IMR-90 (cell line): ENCODE data around the gene STK17A. TPM values are rescaled to one million over a fixed set of nuclear protein-coding genes. Genes with fewer than 3 reads are reported as not detected.

ENCODE experiments used
- ATAC-seq: fragments of 200-7000 bp; cut with Tn5 transposase; 2 replicates; pipeline ENCODE4 v1.9.1; 2020; ENCODE audit warnings: low read depth, mild to moderate bottlenecking, moderate library complexity
- BruUV-seq: library from RNA; stranded (reverse); fragments of 400-500 nt; replicated peaks from 2 replicates; lab custom pipeline; 2021; lab: Mats Ljungman, UMichigan
- CTCF ChIA-PET: fragments of 300-600 bp; formaldehyde crosslinking; extraction: SDS; loops from one replicate; lab custom pipeline; 2021; ENCODE audit warnings: antibody characterized with exemption; lab: Yijun Ruan, JAX
- POLR2A ChIA-PET: fragments of 300-600 bp; sonication (Branson Sonifier 250); formaldehyde crosslinking; loops from one replicate; lab custom pipeline; 2022; ENCODE audit warnings: antibody characterized with exemption; ENCODE audit not compliant: unreplicated experiment; lab: Charles Lee
- DNase-seq: peaks from one replicate; pipeline ENCODE4 v3.0.0; 2013
- H2AFZ ChIP-seq: replicated peaks from 2 replicates; pipeline ENCODE3; 2013; ENCODE audit warnings: low read length, mild to moderate bottlenecking; ENCODE audit not compliant: poor library complexity
- H2AK5ac ChIP-seq: 2 replicates; pipeline ENCODE4 v1.6.1; 2013; ENCODE audit warnings: low read depth, low read length, inconsistent platforms
- H2AK9ac ChIP-seq: replicated peaks from 2 replicates; pipeline ENCODE3; 2013; ENCODE audit warnings: mild to moderate bottlenecking, low read depth, low read length, moderate library complexity; ENCODE audit not compliant: poor library complexity
- H2BK120ac ChIP-seq: 2 replicates; pipeline ENCODE4 v1.6.1; 2013; ENCODE audit warnings: low read depth, low read length, inconsistent platforms
- H2BK15ac ChIP-seq: 3 replicates; pipeline ENCODE4 v1.6.1; 2013; ENCODE audit warnings: low read depth, low read length, inconsistent platforms
- H2BK20ac ChIP-seq: 2 replicates; pipeline ENCODE4 v1.6.1; 2013; ENCODE audit warnings: low read depth, mild to moderate bottlenecking, inconsistent platforms, low read length, moderate library complexity
- H2BK5ac ChIP-seq: 2 replicates; pipeline ENCODE4 v1.6.1; 2013; ENCODE audit warnings: mild to moderate bottlenecking, low read depth, low read length, inconsistent platforms; ENCODE audit not compliant: poor library complexity, severe bottlenecking
- H3K14ac ChIP-seq: replicated peaks from 2 replicates; pipeline ENCODE4 v1.6.1; 2013; ENCODE audit warnings: low read depth, low read length, inconsistent platforms
- H3K18ac ChIP-seq: 2 replicates; pipeline ENCODE4 v1.6.1; 2013; ENCODE audit warnings: low read depth, low read length, control low read depth
- H3K23ac ChIP-seq: 2 replicates; pipeline ENCODE4 v1.6.1; 2013; ENCODE audit warnings: low read depth, low read length, inconsistent platforms
- H3K27ac ChIP-seq: 2 replicates; pipeline ENCODE4 v1.5.1; 2013; ENCODE audit warnings: mild to moderate bottlenecking, control low read depth, low read length; ENCODE audit not compliant: insufficient read depth
- H3K27me3 ChIP-seq: 2 replicates; pipeline ENCODE4 v1.6.1; 2013; ENCODE audit warnings: low read length; ENCODE audit not compliant: control insufficient read depth, insufficient read depth
- H3K36me3 ChIP-seq: 2 replicates; pipeline ENCODE4 v1.6.1; 2013; ENCODE audit warnings: low read length, mixed read lengths; ENCODE audit not compliant: control insufficient read depth, insufficient read depth
- H3K4ac ChIP-seq: 2 replicates; pipeline ENCODE4 v1.6.1; 2013; ENCODE audit warnings: low read depth, low read length, inconsistent platforms
- H3K4me1 ChIP-seq: 2 replicates; pipeline ENCODE4 v1.6.1; 2013; ENCODE audit warnings: low read length, mixed read lengths; ENCODE audit not compliant: control insufficient read depth, insufficient read depth
- H3K4me2 ChIP-seq: 2 replicates; pipeline ENCODE4 v1.6.1; 2013; ENCODE audit warnings: low read depth, mild to moderate bottlenecking, control low read depth, low read length, moderate library complexity
- H3K4me3 ChIP-seq: 2 replicates; pipeline ENCODE4 v1.5.1; 2013; ENCODE audit warnings: low read depth, mild to moderate bottlenecking, control low read depth, low read length, moderate library complexity; ENCODE audit not compliant: insufficient read depth
- H3K56ac ChIP-seq: 2 replicates; pipeline ENCODE4 v1.6.1; 2013; ENCODE audit warnings: low read length, inconsistent platforms; ENCODE audit not compliant: insufficient read depth; ENCODE audit errors: extremely low read depth
- H3K79me1 ChIP-seq, 2 experiments: 2 replicates each; pipeline ENCODE4 v1.6.1; 2013; ENCODE audit warnings: low read length in 2 of 2, inconsistent platforms in 1 of 2, low read depth in 1 of 2
- H3K9ac ChIP-seq: 2 replicates; pipeline ENCODE4 v1.6.1; 2013; ENCODE audit warnings: low read depth, low read length, control low read depth
- H3K9me1 ChIP-seq: 2 replicates; pipeline ENCODE4 v1.6.1; 2013; ENCODE audit warnings: low read length, inconsistent platforms; ENCODE audit not compliant: insufficient read depth
- H3K9me3 ChIP-seq: 2 replicates; pipeline ENCODE4 v1.6.1; 2013; ENCODE audit warnings: low read length; ENCODE audit not compliant: control insufficient read depth, insufficient read depth
- H4K20me1 ChIP-seq: 2 replicates; pipeline ENCODE4 v1.6.1; 2013; ENCODE audit warnings: low read length, inconsistent platforms; ENCODE audit not compliant: insufficient read depth
- H4K5ac ChIP-seq: 2 replicates; pipeline ENCODE4 v1.6.1; 2013; ENCODE audit warnings: mild to moderate bottlenecking, low read depth, low read length, control low read depth
- H4K8ac ChIP-seq, 2 experiments: 2 replicates each; pipeline ENCODE4 v1.6.1; 2013; ENCODE audit warnings: low read depth in 2 of 2, low read length in 2 of 2, control low read depth in 1 of 2, inconsistent platforms in 1 of 2
- H4K91ac ChIP-seq: 2 replicates; pipeline ENCODE4 v1.6.1; 2013; ENCODE audit warnings: low read depth, low read length, inconsistent platforms; ENCODE audit not compliant: insufficient read depth
- CEBPB ChIP-seq: IDR thresholded peaks from 2 replicates; pipeline ENCODE4 v1.6.1; 2012; ENCODE audit warnings: low read depth, low read length, improper control_type of control experiment
- CHD1 ChIP-seq: IDR thresholded peaks from 2 replicates; pipeline ENCODE4 v1.6.1; 2012; ENCODE audit warnings: low read depth, low read length, improper control_type of control experiment
- CTCF ChIP-seq: conservative IDR thresholded peaks from 2 replicates; pipeline ENCODE4 v1.5.1; 2012; ENCODE audit warnings: mild to moderate bottlenecking, low read depth, low read length, improper control_type of control experiment
- ELK1 ChIP-seq: fragments of 150-350 bp; IDR thresholded peaks from 2 replicates; pipeline ENCODE4 v1.6.1; 2016; ENCODE audit warnings: low read depth, mild to moderate bottlenecking, low read length, moderate library complexity, borderline replicate concordance
- FOS ChIP-seq: fragments of 150-350 bp; IDR thresholded peaks from 2 replicates; pipeline ENCODE4 v1.6.1; 2016; ENCODE audit warnings: low read depth, low read length
- MAFK ChIP-seq: IDR thresholded peaks from 2 replicates; pipeline ENCODE4 v1.6.1; 2012; ENCODE audit warnings: low read depth, low read length, improper control_type of control experiment
- MAZ ChIP-seq: IDR thresholded peaks from 2 replicates; pipeline ENCODE4 v1.6.1; 2012; ENCODE audit warnings: low read depth, mild to moderate bottlenecking, low read length, improper control_type of control experiment, moderate library complexity, borderline replicate concordance
- MXI1 ChIP-seq: IDR thresholded peaks from 2 replicates; pipeline ENCODE4 v1.6.1; 2012; ENCODE audit warnings: low read depth, mild to moderate bottlenecking, low read length, moderate library complexity, borderline replicate concordance
- NFE2L2 ChIP-seq: fragments of 150-350 bp; IDR thresholded peaks from 2 replicates; pipeline ENCODE4 v1.6.1; 2016; ENCODE audit warnings: low read depth, mild to moderate bottlenecking, low read length
- POLR2A ChIP-seq: IDR thresholded peaks from 2 replicates; pipeline ENCODE4 v1.6.1; 2012; ENCODE audit warnings: mild to moderate bottlenecking, low read depth, low read length
- RAD21 ChIP-seq: IDR thresholded peaks from 2 replicates; pipeline ENCODE4 v1.6.1; 2012; ENCODE audit warnings: low read length, improper control_type of control experiment
- RCOR1 ChIP-seq: IDR thresholded peaks from 2 replicates; pipeline ENCODE4 v1.6.1; 2012; ENCODE audit warnings: mild to moderate bottlenecking, low read length, improper control_type of control experiment; ENCODE audit not compliant: insufficient replicate concordance
- RFX5 ChIP-seq: IDR thresholded peaks from 2 replicates; pipeline ENCODE4 v1.8.0; 2012; ENCODE audit warnings: low read depth, mild to moderate bottlenecking, low read length, moderate library complexity
- SMC3 ChIP-seq: fragments of 150-350 bp; IDR thresholded peaks from 2 replicates; pipeline ENCODE4 v1.6.1; 2016; ENCODE audit warnings: low read depth, mild to moderate bottlenecking, antibody characterized with exemption, low read length, moderate library complexity
- USF2 ChIP-seq: fragments of 150-350 bp; IDR thresholded peaks from 2 replicates; pipeline ENCODE4 v1.6.1; 2017; ENCODE audit warnings: mild to moderate bottlenecking, antibody characterized with exemption, low read length, low read depth
- WGBS, 2 experiments: methylation state at CpG; one replicate each; pipeline versions ENCODE4 v1.1.5 to v1.1.7; 2013; ENCODE audit warnings: missing lambda C conversion rate in 2 of 2; ENCODE audit not compliant: insufficient read length in 1 of 2; ENCODE audit errors: extremely low coverage in 2 of 2; 5-methylcytosine and 5-hydroxymethylcytosine counted together
- dilution Hi-C: fragments of 300-500 bp; cut with HindIII; formaldehyde crosslinking; loops from one replicate; pipeline ENCODE4 v1.14.3; 2018; ENCODE audit warnings: low sequenced_read_pairs; ENCODE audit not compliant: unreplicated experiment
- in situ Hi-C: fragments of 300-500 bp; cut with MboI; formaldehyde crosslinking; loops from 3 replicates; pipeline ENCODE4 v1.14.3; 2019; ENCODE audit warnings: low sequenced_read_pairs, inconsistent platforms, mixed read lengths
- intact Hi-C: fragments of 100-400 bp; cut with micrococcal nuclease; formaldehyde crosslinking; loops from 2 replicates; pipeline ENCODE4 v1.10.0; 2022
- polyA plus RNA-seq, 3 experiments: library from polyadenylated mRNA; depleted of rRNA; stranded (reverse); fragments of >200 nt; gene quantifications; 2 replicates each; pipeline ENCODE4 v1.2.3, GENCODE V29; 2012; ENCODE audit warnings: low replicate concordance in 1 of 3
- total RNA-seq: library from RNA; depleted of rRNA; stranded (reverse); fragments of >200 nt; gene quantifications from 2 replicates; pipeline ENCODE4 v1.2.3, GENCODE V29; 2012

STK17A gene
- total and polyA plus RNA-seq, 2 of the 4 experiments (the other 2 are of a cell fraction) = 40.5 to 50.5 TPM

GRCh38 chr7:43639858-43640491, 57.1 kb downstream of the STK17A start:
- H3K9ac ChIP-seq = no peak overlapping the region
- H3K4me2 ChIP-seq = peak overlapping the region; percentile 47
- no CpG with 5 or more reads among the region's 6 CpGs for WGBS, 2 experiments
- peak overlapping the region; percentile 62 for H3K14ac ChIP-seq
- no peaks in the 10 kb centered on the region for H3K27me3 ChIP-seq
- peak overlapping the region; percentile 72 for H3K23ac ChIP-seq
- H3K4ac ChIP-seq = peak overlapping the region; percentile 89
- H2AK5ac ChIP-seq = peak overlapping the region; percentile 90
- peak overlapping the region; percentile 40 for H3K18ac ChIP-seq
- intact Hi-C loops = no loop called here
- dilution Hi-C loops = no loop called here
- peak overlapping the region; percentile 58 for H4K5ac ChIP-seq
- H3K9me3 ChIP-seq = no peaks in the 10 kb centered on the region
- ChIA-PET CTCF (interaction anchor here (1.6 to 2.3 kb wide), 2 partner anchors 57 to 60 kb away, joined by 5 to 10 read pairs; partner anchors contain the start of gene STK17A), POLR2A (no interaction called here)
- H4K91ac ChIP-seq = peak overlapping the region; percentile 80
- H3K27ac ChIP-seq = peak overlapping the region; percentile 81; the same call in 1 of the 2 replicates
- ATAC-seq (peak; percentile 58), DNase-seq (peak; percentile 75)
- H2BK5ac ChIP-seq = peak overlapping the region; percentile 80
- peaks cover 13 to 75% of the 10 kb centered on the region in 2 experiments for H3K79me1 ChIP-seq
- H2BK120ac ChIP-seq = peak overlapping the region; percentile 78
- H4K8ac ChIP-seq = peak overlapping the region in 1 of 2 experiments; percentile 83; a peak in 2 of 4 replicates
- H4K20me1 ChIP-seq = no peaks in the 10 kb centered on the region
- peak overlapping the region; percentile 73 for H2BK20ac ChIP-seq
- H2BK15ac ChIP-seq = peak overlapping the region; percentile 57; the same call in 2 of the 3 replicates
- no peak overlapping the region for H2AFZ ChIP-seq
- peak overlapping the region; percentile 38 for H2AK9ac ChIP-seq
- H3K9me1 ChIP-seq = peaks cover 19% of the 10 kb centered on the region
- H3K4me3 ChIP-seq = no peak overlapping the region
- BruUV-seq = no TSS peak
- in situ Hi-C loops = no loop called here
- peaks cover 34% of the 10 kb centered on the region for H3K36me3 ChIP-seq
- peaks cover 24% of the 10 kb centered on the region for H3K4me1 ChIP-seq
- H3K56ac ChIP-seq = 0 out of 2 replicates have a peak overlapping the region, but pooled peaks have one; percentile 7
- TF ChIP-seq NFE2L2 = no peak
- TF ChIP-seq ELK1 = no peak
- no peak for TF ChIP-seq MAZ
- no peak for TF ChIP-seq SMC3
- TF ChIP-seq FOS = no peak
- TF ChIP-seq RAD21 = no peak
- no peak for TF ChIP-seq POLR2A
- no peak for TF ChIP-seq RCOR1
- TF ChIP-seq CTCF = no peak
- no peak for TF ChIP-seq USF2
- no peak for TF ChIP-seq CHD1
- TF ChIP-seq MAFK = no peak
- no peak for TF ChIP-seq CEBPB
- TF ChIP-seq MXI1 = no peak
- no peak for TF ChIP-seq RFX5
